Large intestine (tissue), 3 donors: ENCODE data around the gene CLDND2. TPM values are rescaled to one million over a fixed set of nuclear protein-coding genes. Genes with fewer than 3 reads are reported as not detected.

Experiments used
- DNase-seq, 2 donors: peaks; one replicate each; pipeline versions ENCODE4 v3.0.0 to v3.0.0-alpha.2; 2013
- H3K27ac ChIP-seq: one replicate; pipeline ENCODE4 v1.5.1; 2013; ENCODE audit warnings: low read length
- H3K27me3 ChIP-seq: 2 replicates; pipeline ENCODE4 v1.6.1; 2013; ENCODE audit warnings: low read length; ENCODE audit not compliant: control insufficient read depth, insufficient read depth
- H3K36me3 ChIP-seq: 2 replicates; pipeline ENCODE4 v1.6.1; 2013; ENCODE audit warnings: low read length; ENCODE audit not compliant: control insufficient read depth, insufficient read depth
- H3K4me1 ChIP-seq: one replicate; pipeline ENCODE4 v1.6.1; 2013; ENCODE audit warnings: low read length; ENCODE audit not compliant: control insufficient read depth, insufficient read depth
- H3K4me3 ChIP-seq: one replicate; pipeline ENCODE4 v1.5.1; 2013; ENCODE audit warnings: low read length
- H3K9me3 ChIP-seq: one replicate; pipeline ENCODE4 v1.6.1; 2013; ENCODE audit warnings: mild to moderate bottlenecking, low read depth, low read length, moderate library complexity; ENCODE audit not compliant: control insufficient read depth
- WGBS: methylation state at CpG from one replicate; pipeline ENCODE4 v1.1.5; 2013; ENCODE audit warnings: low lambda C conversion rate; ENCODE audit not compliant: insufficient coverage; 5-methylcytosine and 5-hydroxymethylcytosine counted together
- polyA plus RNA-seq: library from polyadenylated mRNA; unstranded; fragments of 120-200 nt; gene quantifications from one replicate; pipeline ENCODE4 v1.2.1, GENCODE V29; 2013

CLDND2 gene
- polyA plus RNA-seq, 1 donor = 2.7 TPM

GRCh38 chr19:51319649-51320279, 49.0 kb downstream of the CLDND2 start:
- no peaks in the 10 kb centered on the region for H3K9me3 ChIP-seq
- no peak for DNase-seq
- WGBS = no CpG with 5 or more reads among the region's 14 CpGs
- H3K36me3 ChIP-seq = no peaks in the 10 kb centered on the region
- H3K27ac ChIP-seq = no peak overlapping the region
- H3K27me3 ChIP-seq = peaks cover 2% of the 10 kb centered on the region
- H3K4me1 ChIP-seq = no peaks in the 10 kb centered on the region
- no peak overlapping the region for H3K4me3 ChIP-seq

GRCh38 chr19:51318687-51319648, 49.8 kb downstream of the CLDND2 start:
- no peak for DNase-seq
- Histone ChIP-seq H3K36me3 (no peaks in the 10 kb centered on the region), H3K4me3 (no peak overlapping the region), H3K27me3 (peaks cover 2% of the 10 kb centered on the region), H3K4me1 (no peaks in the 10 kb centered on the region), H3K9me3 (no peaks in the 10 kb centered on the region), H3K27ac (no peak overlapping the region)
- no CpG with 5 or more reads among the region's 23 CpGs for WGBS

- no peaks in the 10 kb centered on the region for H3K4me1 ChIP-seq
- H3K4me3 ChIP-seq = no peak overlapping the region
- no peak for DNase-seq
- no peaks in the 10 kb centered on the region for H3K36me3 ChIP-seq
- H3K27me3 ChIP-seq = peaks cover 2% of the 10 kb centered on the region
- no CpG with 5 or more reads among the region's 1 CpG for WGBS
- no peak overlapping the region for H3K27ac ChIP-seq
- H3K9me3 ChIP-seq = no peaks in the 10 kb centered on the region
Measured at GRCh38 chr19:51317968-51318367, 50.8 kb downstream of the CLDND2 start.

GRCh38 chr19:51317376-51317775, 51.4 kb downstream of the CLDND2 start:
- WGBS = no CpG with 5 or more reads among the region's 3 CpGs
- peaks cover 7% of the 10 kb centered on the region for H3K27me3 ChIP-seq
- no peaks in the 10 kb centered on the region for H3K4me1 ChIP-seq
- H3K9me3 ChIP-seq = no peaks in the 10 kb centered on the region
- no peaks in the 10 kb centered on the region for H3K36me3 ChIP-seq
- no peak for DNase-seq
- no peak overlapping the region for H3K27ac ChIP-seq
- no peak overlapping the region for H3K4me3 ChIP-seq

Other genes starting within 250 kb of the CLDND2 start
- 0.76 TPM for gene SIGLEC9, start 244.1 kb downstream of the CLDND2 start, polyA plus RNA-seq
- gene SIGLEC7, start 226.7 kb downstream of the CLDND2 start, polyA plus RNA-seq = 1.8 TPM
- gene CD33, start 143.9 kb downstream of the CLDND2 start, polyA plus RNA-seq = 5.4 TPM
- gene SIGLECL1, start 117.9 kb downstream of the CLDND2 start, polyA plus RNA-seq = not detected
- 3.1 TPM for gene IGLON5, start 57.4 kb downstream of the CLDND2 start, polyA plus RNA-seq
- 2.2 TPM for gene VSIG10L, start 26.9 kb downstream of the CLDND2 start, polyA plus RNA-seq
- gene ETFB, start 2.6 kb downstream of the CLDND2 start, polyA plus RNA-seq = 145 TPM
- 12.4 TPM for gene NKG7, start 3.7 kb upstream of the CLDND2 start, polyA plus RNA-seq
- gene LIM2, start 19.0 kb upstream of the CLDND2 start, polyA plus RNA-seq = not detected
- 3.4 TPM for gene C19orf84, start 21.6 kb upstream of the CLDND2 start, polyA plus RNA-seq
- 10.5 TPM for gene SIGLEC10, start 48.6 kb upstream of the CLDND2 start, polyA plus RNA-seq
- gene SIGLEC8, start 89.5 kb upstream of the CLDND2 start, polyA plus RNA-seq = 0.54 TPM
- 3.5 TPM for gene CEACAM18, start 109.5 kb upstream of the CLDND2 start, polyA plus RNA-seq
- 5.1 TPM for gene SIGLEC12, start 132.8 kb upstream of the CLDND2 start, polyA plus RNA-seq
- gene SIGLEC6, start 162.7 kb upstream of the CLDND2 start, polyA plus RNA-seq = 0.09 TPM
- gene ZNF175, start 202.3 kb upstream of the CLDND2 start, polyA plus RNA-seq = 10.4 TPM